HepG2 (cell line): Measurements from ENCODE around the gene CPHXL.

Experiments used
- ATF2 ChIP-seq: sonication (generic); formaldehyde crosslinking; IDR thresholded peaks from 2 replicates; pipeline ENCODE4 v1.4.0; 2020; ENCODE audit warnings: missing genetic modification reagents
- CTCF ChIP-seq: sonication (generic); formaldehyde crosslinking; IDR thresholded peaks from 2 replicates; pipeline ENCODE4 v1.5.0; 2020; ENCODE audit warnings: mild to moderate bottlenecking, missing genetic modification reagents, moderate library complexity
- EZH2 ChIP-seq: conservative IDR thresholded peaks from 2 replicates; pipeline ENCODE4 v1.6.1; 2012; ENCODE audit warnings: mild to moderate bottlenecking, low read depth, low read length, moderate library complexity
- HMG20B ChIP-seq: conservative IDR thresholded peaks from 2 replicates; pipeline ENCODE4 v1.6.1; 2016; ENCODE audit warnings: missing genetic modification reagents, missing compliant biosample characterization
- HNRNPUL1 ChIP-seq: fragments of 200-400 bp; formaldehyde crosslinking; IDR thresholded peaks from 2 replicates; pipeline ENCODE4 v1.6.1; 2017; ENCODE audit warnings: low read depth, mild to moderate bottlenecking, low read length, moderate library complexity
- MAF1 ChIP-seq: sonication (generic); formaldehyde crosslinking; IDR thresholded peaks from 2 replicates; pipeline ENCODE4 v1.5.0; 2020; ENCODE audit warnings: missing genetic modification reagents, borderline replicate concordance
- PATZ1 ChIP-seq: sonication (generic); formaldehyde crosslinking; IDR thresholded peaks from 2 replicates; pipeline ENCODE4 v1.4.0; 2020; ENCODE audit warnings: missing genetic modification reagents
- YEATS4 ChIP-seq: sonication (generic); formaldehyde crosslinking; IDR thresholded peaks from 2 replicates; pipeline ENCODE4 v1.4.0; 2020; ENCODE audit warnings: missing genetic modification reagents, borderline replicate concordance
- ZNF121 ChIP-seq: sonication (generic); formaldehyde crosslinking; IDR thresholded peaks from 2 replicates; pipeline ENCODE4 v1.5.0; 2020; ENCODE audit warnings: mild to moderate bottlenecking, missing genetic modification reagents
- ZNF296 ChIP-seq: sonication (generic); formaldehyde crosslinking; conservative IDR thresholded peaks from 2 replicates; pipeline ENCODE4 v1.5.0; 2020; ENCODE audit warnings: mild to moderate bottlenecking, missing genetic modification reagents
- ZNF331 ChIP-seq: sonication (generic); formaldehyde crosslinking; IDR thresholded peaks from 2 replicates; pipeline ENCODE4 v1.4.0; 2020; ENCODE audit warnings: missing genetic modification reagents
- TF ChIP-seq, protein P1 (sequence below): sonication (generic); formaldehyde crosslinking; conservative IDR thresholded peaks from 2 replicates; pipeline ENCODE4 v1.4.0; 2020; ENCODE audit warnings: missing genetic modification reagents
- TF ChIP-seq, protein P2 (sequence below): sonication (generic); formaldehyde crosslinking; IDR thresholded peaks from 2 replicates; pipeline ENCODE4 v1.5.1; 2020; ENCODE audit warnings: missing genetic modification reagents, mild to moderate bottlenecking, borderline replicate concordance

DNA sequence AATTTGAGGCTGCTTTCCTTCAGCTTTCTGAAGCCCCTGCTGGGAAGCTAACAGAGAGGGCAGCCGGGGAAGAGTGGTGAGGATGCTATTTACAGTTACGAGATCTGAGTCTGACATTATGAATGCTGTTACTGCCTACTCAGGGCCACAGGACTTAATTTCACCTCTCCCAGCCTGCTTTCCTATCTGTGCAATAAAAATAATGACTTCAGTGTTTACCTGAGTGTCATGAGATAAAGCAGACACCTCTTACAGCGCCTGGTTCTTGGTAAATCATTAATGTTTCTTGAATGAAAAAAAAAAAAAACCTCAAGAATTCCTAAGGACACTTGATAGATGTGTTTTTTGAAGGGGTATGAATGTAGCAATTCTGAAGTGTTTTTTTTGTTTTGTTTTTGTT is 24.2 kb upstream of the CPHXL start:
- TF ChIP-seq EZH2 = no peak
- no peak for TF ChIP-seq CTCF (CRISPR knock-in tag)
- no peak for TF ChIP-seq ZNF296
- TF ChIP-seq HNRNPUL1 = no peak
- no peak for TF ChIP-seq ATF2 (CRISPR knock-in tag)
- no peak for TF ChIP-seq PATZ1 (CRISPR knock-in tag)
- TF ChIP-seq, protein P1, sequence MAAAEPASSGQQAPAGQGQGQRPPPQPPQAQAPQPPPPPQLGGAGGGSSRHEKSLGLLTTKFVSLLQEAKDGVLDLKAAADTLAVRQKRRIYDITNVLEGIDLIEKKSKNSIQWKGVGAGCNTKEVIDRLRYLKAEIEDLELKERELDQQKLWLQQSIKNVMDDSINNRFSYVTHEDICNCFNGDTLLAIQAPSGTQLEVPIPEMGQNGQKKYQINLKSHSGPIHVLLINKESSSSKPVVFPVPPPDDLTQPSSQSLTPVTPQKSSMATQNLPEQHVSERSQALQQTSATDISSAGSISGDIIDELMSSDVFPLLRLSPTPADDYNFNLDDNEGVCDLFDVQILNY = no peak
- TF ChIP-seq HMG20B (CRISPR knock-in tag) = no peak
- TF ChIP-seq ZNF331 (CRISPR knock-in tag) = no peak
- TF ChIP-seq MAF1 = no peak
- TF ChIP-seq YEATS4 (CRISPR knock-in tag) = no peak
- TF ChIP-seq, protein P2, sequence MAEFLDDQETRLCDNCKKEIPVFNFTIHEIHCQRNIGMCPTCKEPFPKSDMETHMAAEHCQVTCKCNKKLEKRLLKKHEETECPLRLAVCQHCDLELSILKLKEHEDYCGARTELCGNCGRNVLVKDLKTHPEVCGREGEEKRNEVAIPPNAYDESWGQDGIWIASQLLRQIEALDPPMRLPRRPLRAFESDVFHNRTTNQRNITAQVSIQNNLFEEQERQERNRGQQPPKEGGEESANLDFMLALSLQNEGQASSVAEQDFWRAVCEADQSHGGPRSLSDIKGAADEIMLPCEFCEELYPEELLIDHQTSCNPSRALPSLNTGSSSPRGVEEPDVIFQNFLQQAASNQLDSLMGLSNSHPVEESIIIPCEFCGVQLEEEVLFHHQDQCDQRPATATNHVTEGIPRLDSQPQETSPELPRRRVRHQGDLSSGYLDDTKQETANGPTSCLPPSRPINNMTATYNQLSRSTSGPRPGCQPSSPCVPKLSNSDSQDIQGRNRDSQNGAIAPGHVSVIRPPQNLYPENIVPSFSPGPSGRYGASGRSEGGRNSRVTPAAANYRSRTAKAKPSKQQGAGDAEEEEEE (CRISPR knock-in tag) = no peak
- TF ChIP-seq ZNF121 (CRISPR knock-in tag) = no peak
